M059J (cell line): ENCODE measurements around the gene RHEX. TPM values are rescaled to one million over a fixed set of nuclear protein-coding genes. Genes with fewer than 3 reads are reported as not detected.

Source experiments
- DNase-seq: peaks from one replicate; pipeline ENCODE4 v3.0.0-alpha.2; 2012; ENCODE audit warnings: low read depth
- total RNA-seq: library from RNA; depleted of rRNA; stranded (reverse); fragments of >200 nt; shearing (Covaris generic); gene quantifications from 2 replicates; pipeline ENCODE4 v1.2.3, GENCODE V29; 2014

RHEX gene
- total RNA-seq, 1 experiment from 2014 or later: not detected

- DNase-seq: no peak
Measured at GRCh38 chr1:206116191-206116872, 63.4 kb downstream of the RHEX start.

GRCh38 chr1:206116873-206117150 lies 63.8 kb downstream of the RHEX start:
- DNase-seq: no peak

- peak; percentile 35 for DNase-seq
Measured at GRCh38 chr1:206117151-206117948, 64.4 kb downstream of the RHEX start, which contains the start of gene AVPR1B. Gene AVPR1B (minus strand): TSS chr1:206117388. CDS start chr1:206116890, 498 bp downstream.

- no peak for DNase-seq
Measured at GRCh38 chr1:206120406-206120805, 67.4 kb downstream of the RHEX start.

- DNase-seq: no peak
Measured at GRCh38 chr1:206121269-206121668, 68.3 kb downstream of the RHEX start.

- no peak for DNase-seq
Measured at GRCh38 chr1:206122686-206123085, 69.7 kb downstream of the RHEX start.

GRCh38 chr1:206125346-206125745 lies 72.4 kb downstream of the RHEX start:
- no peak for DNase-seq

- no peak for DNase-seq
Measured at GRCh38 chr1:206127336-206127735, 74.4 kb downstream of the RHEX start.

- DNase-seq: peak; percentile 80
Measured at GRCh38 chr1:206128196-206128595, 75.2 kb downstream of the RHEX start.

- DNase-seq: no peak
Measured at GRCh38 chr1:206131037-206131436, 78.1 kb downstream of the RHEX start.

GRCh38 chr1:206133751-206134415 lies 80.9 kb downstream of the RHEX start:
- DNase-seq: no peak

GRCh38 chr1:206135248-206135647 lies 82.3 kb downstream of the RHEX start:
- no peak for DNase-seq

GRCh38 chr1:206136241-206136640 lies 83.3 kb downstream of the RHEX start:
- no peak for DNase-seq

GRCh38 chr1:206142011-206142410 lies 89.0 kb downstream of the RHEX start:
- no peak for DNase-seq

GRCh38 chr1:206142770-206143169 lies 89.8 kb downstream of the RHEX start:
- DNase-seq: no peak

GRCh38 chr1:206143537-206144172 lies 90.7 kb downstream of the RHEX start:
- DNase-seq: no peak

GRCh38 chr1:206144605-206145004 lies 91.6 kb downstream of the RHEX start:
- DNase-seq: no peak

- DNase-seq: no peak
Measured at GRCh38 chr1:206145771-206146290, 92.9 kb downstream of the RHEX start.
